HL-60/S4 treated with phorbol 12-myristate 13-acetate at 8.2 ng/mL for 4 days and 3 days (cell line): ENCODE results near the gene MST1R.

Experiments used
- in situ Hi-C: fragments of 300-500 bp; cut with MboI; formaldehyde crosslinking; loops from 2 replicates; pipeline ENCODE4 v1.15.0; 2022; ENCODE audit warnings: low sequenced_read_pairs

Gene MST1R

DNA sequence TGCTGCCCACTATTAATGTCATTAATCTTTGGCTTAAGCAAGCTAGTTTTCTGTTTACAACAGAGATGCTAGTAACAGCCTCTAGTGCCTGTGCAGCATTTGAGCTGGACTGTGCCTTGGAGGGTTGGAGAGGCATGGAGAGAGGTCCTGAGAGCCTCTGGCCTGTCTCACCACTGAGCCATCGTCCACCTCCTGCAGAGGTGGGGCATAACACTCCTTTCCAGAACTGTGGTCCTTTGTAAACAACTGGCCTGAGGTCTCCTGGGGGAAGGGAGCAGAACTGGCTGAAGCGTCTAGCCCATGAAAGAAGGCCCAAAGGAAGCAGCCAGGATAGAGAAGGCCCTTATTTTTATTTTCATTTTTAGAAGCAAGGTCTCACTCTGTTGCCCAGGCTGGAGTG is 24.0 kb downstream of the MST1R start:
- in situ Hi-C loops, result no loop called here

DNA sequence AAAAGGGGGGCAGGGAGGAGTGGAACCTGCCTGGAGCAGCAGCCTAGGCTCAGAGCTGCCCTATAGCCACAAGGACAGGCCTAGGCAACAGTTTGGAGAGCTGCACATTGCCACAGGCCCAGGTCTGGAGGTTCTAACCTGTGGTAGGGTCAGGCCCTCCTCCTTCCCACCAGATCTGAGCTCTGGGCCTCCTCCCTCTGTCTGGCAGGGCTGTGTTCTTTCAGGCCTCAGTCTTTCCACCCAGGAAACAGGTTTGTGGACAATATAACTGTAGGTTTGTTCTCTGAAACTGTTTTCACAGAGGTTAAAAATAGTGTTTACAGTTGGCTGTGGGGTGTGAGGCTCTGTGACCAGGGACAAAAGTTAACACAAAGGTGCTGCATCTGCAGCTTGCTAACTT is 25.0 kb downstream of the MST1R start:
- in situ Hi-C loops, result no loop called here

DNA sequence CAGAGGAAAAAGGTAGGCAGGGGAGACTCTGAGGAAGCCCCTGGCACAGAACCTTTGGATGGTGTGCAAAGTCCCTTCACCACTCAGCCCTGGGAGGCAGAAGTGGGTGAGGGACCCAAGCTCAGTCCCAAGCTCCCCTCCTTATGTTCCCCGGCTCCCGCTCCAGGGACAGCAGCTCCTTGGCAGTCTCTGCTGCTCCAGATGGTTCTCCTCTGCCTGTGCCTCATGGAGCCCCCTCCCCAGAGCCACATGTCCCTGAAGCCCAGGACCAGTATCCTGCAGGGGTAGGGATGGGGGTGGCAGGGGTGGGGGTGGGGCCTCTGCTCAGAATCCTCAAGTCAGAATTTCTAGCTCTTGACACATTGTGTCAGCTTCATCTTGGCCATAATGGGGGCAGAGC is 26.0 kb downstream of the MST1R start:
- in situ Hi-C loops, result no loop called here

DNA sequence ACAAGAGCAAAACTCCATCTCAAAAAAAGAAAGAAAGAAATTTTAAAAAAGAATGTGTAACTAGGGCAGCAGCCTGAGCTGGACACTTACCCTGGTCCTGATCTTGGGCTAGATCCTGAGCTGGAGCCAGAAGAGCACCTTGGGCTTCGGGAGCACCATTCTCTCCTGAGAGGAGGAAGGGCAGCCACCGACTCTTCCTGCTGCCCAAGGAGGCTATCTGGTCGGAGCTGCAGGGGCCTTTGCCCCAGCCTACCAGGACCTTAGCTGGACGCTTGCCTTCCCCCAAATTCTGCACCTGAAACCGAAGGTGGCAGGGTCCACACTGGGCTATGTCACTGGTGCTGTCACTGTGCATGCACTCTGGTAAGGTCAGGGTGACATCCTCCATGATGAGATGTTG is 27.1 kb downstream of the MST1R start:
- in situ Hi-C loops, result no loop called here

DNA sequence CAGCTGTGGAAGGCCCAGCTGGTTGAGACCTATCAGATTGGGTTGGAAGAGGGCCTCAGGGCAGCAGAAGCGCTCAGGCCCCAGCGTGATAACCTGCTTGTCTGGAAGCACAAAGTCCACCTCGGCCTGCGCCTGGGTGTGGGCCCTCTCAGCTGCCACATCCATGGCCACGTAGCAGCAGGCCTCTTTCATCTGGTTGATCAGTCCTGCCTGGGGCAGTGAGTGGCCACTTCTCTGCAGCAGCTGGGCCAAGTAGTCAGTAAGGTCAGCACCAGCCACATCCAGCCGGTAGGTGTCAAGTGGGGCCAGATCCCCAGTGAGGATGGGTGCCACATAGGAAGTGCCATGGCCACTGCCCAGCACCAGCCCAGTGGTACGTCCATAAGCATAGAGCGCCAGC is 30.1 kb downstream of the MST1R start:
- in situ Hi-C loops, result no loop called here

DNA sequence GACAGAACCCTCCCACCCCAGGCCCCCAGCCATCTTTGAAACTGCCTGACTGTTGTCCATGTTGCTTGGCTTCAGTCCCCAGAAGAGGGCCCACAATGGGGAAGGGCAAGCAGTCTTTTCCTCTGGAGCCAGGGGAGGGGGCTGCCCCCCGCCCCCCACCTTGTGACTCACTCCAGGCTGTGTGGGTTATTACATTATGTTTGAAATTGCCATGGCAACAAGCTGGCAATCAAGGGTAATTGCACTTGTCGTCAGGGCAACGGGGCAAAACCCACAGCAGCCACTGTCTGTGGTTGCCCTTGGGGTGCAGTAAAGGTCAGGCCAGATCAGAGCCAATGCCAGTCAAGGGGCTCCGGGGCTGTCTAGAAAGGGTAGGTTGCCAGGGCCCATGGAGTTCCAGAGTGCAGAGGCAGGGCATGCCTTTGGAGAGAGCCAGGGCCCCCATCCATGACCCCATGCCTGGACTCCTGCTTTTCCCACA is 30.8 kb downstream of the MST1R start:
- in situ Hi-C loops, result no loop called here

DNA sequence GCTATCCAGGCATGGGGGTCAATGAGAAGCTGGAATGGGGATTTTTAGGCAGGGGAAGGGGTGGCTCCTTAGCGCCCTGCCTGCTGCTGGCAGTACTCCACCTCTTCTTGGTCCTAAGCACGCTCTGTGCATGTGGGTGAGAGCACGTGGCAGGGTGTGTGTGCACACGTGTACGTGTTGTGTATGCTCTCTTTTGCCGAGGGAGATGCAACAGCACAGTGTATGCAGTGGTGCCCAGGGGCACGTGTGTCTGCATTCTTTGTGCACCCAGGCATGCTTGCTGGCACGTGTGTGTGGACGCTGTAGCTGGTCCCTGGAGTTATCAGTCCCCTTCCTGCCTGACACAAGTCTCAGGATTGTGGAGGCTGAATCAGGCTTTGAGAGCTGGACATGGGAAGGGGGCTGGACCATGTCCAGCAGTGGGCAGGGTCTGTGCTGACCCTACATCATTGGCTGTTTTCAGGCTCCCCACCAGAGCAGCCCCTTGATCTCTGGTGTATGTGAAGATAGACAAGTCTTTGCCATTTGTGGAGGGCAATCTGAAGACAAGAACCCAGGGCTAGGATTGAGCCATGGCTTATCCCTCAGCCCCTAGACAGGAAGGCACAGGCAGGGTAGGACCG is 32.0 kb downstream of the MST1R start:
- in situ Hi-C loops, result no loop called here

DNA sequence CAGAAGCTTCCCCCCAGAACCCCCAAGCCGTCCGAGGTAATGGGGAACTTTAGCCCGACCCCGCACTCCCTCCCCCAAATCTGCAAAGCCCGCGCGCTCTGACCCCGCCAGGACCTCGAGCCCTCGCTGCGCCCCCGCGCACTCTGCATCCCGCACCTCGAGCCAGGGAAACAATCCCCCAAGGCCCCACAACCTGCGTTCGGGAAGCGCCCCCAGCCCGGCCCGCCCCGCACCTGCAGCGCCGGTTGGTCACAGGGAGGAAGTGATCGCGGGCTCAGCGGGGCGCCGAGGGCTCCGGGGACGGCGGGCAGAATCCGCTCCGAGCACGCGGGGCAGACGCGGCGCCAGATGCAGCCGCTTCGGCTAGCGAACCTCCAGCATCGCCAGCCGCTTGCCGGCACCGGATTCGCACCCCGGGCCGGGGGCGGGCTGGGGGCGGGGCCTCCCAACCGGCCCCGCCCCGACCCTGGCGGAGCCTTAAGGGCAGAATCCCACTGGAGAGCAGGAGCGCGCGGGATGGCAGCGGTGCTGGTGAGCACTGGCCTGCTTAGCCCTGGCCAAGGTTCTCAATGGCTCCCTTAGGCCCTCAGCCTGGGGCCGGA is 34.0 kb downstream of the MST1R start, which contains the start of gene CAMKV:
Gene CAMKV, minus strand, starts transcription at position 382 of the 602 bp plus-strand sequence. CDS start 7,518 bp downstream, outside the sequence.
- in situ Hi-C loops, result no loop called here

DNA sequence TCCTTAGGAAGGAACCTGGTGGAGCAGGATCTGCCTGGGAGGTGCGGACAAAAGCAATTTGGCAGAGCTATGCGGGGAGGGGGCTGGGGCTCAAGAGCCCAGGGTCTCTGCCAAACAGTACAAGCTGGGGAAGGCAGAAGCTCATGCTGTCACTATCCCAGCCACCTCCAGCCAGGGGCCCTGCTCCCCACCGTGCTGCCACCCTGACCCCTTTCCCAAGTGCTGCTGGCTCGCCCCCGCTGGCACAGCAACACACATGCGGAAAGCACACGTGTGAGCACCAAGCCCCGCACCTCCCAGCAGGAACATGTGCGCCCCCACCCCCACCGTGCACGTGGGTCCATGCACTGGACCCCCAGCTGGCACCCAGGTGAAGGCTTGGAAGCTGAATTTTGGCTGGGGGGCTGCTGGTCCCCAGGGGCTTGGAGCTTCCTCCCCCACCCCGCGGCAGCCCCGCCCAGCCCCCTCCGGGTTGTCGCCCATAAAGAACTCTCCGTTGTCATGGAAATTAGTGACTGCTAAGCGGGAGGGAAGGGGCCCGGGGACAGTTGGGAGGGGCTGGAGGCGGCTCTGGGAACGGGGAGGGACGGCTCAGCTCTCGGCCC is 34.7 kb downstream of the MST1R start:
- in situ Hi-C loops, result no loop called here

DNA sequence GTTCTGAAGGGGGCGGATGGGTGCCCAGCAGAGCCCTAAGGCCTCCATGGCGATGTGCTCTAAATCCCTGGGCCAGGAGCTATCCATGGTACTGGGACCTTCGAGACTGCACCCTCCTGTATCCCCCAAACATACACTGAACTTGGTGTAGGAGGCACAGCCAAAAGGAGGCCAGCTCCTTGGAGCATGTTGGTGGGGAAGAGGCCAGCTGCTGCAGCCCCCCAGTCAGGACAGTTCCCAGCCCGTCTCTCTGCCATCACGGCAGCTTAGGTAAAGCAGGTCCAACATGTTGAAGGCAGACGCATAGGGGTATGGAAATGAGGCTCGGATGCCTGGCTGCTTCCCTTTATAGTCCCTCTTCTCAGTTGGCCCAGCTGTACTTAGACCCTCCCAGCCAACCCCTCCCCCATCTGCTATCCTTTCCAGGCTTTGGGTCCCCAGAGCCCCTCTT is 35.8 kb downstream of the MST1R start:
- in situ Hi-C loops, result no loop called here

DNA sequence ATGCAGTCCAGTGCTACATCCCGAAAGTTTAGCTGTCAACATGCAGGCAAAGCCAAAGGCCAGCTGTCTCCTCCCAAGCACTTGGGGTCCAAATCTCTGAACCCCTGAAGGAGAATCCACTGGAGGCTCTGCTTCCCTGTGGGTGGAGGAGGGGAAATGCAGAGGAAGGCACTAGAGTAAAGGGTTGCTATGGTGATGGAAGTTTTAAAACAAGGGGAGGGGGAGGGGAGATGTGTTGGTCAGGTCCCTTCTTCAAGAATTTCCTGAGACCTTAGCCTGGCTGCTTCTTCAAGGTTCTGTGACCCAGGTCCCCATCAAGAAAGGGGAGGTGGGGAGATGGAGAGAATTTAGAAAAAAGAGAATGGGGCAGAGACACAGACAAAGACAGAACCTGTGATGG is 36.3 kb downstream of the MST1R start:
- in situ Hi-C loops, result no loop called here

DNA sequence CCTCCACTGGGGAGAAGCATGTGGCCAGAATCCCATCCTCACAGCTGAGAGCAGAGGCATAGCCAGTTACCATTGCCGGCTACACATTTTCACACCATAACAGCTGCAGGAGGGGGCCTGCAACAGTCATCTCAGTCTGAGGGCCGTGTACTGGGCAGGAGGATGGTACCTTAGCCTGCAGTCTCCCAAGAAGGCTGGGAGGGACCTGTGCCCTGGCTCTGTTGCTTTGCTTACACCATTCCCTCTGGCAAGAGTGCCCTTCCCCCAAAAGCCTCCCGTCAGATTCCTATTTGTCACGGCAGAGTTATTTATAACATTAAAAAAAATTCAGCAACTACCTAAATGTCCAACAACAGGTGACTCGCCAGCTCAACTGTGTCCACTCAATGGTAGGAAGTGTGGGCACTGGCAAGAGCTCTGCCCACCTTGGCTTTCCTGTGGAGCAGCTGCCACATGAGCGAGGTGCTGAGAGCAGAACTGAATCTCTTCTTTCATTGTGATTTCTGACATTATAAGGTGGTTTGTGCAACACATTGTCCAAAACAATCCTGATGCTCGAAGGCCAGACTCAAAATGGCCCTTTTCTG is 38.4 kb downstream of the MST1R start:
- in situ Hi-C loops, result no loop called here

DNA sequence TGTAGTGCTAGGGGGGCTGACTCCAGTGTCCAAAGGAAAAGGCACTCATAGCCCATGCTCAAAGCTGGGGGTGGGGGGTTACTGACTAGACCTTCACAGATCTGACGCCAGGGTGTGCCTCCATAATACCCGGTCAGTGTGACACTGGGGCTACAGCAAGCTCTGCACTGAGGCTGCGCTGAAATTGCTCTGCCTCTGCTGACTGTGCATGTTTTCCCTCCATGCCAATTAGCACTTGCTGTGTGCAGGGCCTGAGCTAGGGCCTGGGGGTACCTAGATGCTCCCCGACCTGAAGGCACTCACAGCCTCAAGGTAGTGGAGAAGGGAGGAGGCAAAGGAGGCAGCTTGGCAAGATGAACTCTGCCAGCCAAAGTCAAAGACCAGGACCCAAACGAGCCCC is 39.2 kb downstream of the MST1R start:
- in situ Hi-C loops, result no loop called here

DNA sequence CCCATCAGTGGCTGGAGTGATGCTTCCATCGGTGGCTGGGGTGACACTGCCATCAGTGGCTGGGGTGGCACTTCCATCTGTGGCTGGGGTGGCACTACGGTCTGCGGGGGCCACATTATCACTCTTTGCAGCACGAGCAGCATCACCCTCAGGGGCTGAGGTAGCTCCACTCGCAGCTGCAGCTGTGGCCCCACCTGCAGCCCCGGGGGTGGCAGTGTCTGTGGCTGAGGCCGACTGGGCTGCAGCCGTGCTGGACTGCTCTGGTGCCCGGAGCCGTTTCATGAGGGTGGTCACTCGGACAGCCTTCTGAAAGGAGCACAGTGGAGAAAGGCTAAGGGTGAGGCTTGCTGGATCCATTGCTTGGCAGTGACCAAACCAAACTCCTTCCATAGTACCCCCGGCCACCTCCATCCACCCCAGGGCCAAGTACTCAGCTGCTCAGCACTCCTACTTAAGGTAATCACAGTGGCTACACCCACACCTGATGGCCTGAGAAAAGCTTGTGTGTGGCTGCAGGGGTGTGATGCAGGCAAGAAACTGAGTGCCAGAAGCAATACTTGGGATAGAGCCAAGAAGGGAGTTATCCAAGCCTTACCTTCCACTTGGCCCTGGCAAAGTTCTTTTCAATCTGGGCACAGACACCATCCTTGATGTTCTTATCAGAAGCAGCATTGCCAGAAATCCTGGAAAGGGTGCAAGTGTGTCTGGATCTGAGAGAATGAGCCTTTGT is 43.9 kb downstream of the MST1R start:
- in situ Hi-C loops, result no loop called here

DNA sequence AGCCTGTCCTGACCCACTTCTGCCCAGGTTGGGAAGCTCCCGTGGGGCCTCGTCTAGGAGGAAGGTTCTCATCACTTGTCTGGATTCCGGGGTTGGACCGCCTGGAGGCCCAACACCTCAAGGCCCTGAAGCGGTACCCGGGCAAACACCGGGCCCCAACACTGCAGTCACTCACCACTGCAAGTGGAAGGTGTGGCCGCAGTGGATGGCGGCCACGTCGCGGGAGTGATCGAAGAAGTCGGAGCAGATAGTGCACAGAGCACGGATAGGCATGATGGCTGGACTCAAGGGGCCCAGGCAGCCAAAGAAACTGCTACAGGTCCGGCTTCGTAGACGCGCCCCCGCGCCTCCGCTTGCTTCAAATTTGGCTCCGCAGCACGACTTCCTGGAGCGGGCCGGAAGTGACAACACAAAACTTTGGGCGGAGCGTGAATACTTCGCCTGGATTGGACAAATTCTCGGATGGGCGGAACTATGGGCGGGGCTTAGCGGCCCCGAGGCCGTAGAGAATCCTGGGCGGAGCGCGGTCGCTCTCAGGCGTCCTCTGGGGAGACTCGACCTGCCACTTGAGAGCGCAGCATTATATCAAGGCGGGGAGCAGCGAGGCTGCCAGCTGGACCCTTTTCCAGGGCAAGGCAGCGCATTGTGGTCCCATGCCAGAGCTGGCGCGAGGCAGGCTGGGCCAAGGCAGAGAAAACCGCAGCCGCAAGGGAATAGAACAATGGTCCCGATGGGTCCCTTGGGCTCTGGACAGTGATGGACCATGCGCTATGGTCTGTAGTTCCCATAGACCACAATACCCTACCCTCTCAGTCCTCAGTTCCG is 47.3 kb downstream of the MST1R start, which contains the start of gene TRAIP:
Gene TRAIP, minus strand, starts transcription at position 384 of the 825 bp plus-strand sequence. Its CDS starts 111 bp downstream, at position 273.
- in situ Hi-C loops, result no loop called here

DNA sequence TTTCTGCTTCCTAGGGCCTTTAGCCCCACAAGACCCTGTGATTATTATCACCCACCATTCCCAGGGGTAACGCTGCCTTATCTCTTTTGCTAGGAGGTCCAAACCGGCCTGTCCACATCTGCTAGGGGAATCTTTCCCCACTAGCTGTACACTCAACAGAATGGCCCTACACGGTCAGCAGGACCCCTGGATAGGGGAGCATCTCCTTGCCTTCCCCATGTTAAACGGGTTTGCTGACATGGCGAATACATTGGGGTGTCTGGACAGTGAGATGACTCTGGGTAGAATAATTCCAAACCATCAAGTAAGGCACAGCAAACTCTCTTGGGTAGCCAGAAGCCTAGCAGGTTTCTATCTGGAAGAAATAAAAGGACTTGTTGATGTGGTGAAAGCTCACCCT is 48.0 kb downstream of the MST1R start:
- in situ Hi-C loops, result no loop called here

DNA sequence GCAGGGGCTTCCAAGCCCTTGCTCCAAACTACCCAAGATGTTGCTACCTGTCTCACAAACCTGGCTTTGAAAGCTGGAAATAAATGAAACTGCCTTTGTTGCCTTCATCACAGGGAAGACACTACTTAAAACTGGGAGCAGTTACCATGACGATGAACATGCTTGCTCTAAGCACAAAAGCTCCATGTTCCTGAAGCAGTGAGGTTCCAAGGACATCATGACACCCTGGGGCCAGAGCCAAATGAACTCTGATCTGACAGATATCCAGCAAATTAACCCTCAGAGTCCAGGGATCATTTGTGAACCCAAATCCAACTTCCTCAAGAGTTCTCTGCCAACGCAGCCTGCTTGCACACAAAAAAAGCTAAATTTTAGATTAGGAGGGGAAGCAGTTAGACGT is 58.0 kb downstream of the MST1R start:
- in situ Hi-C loops, result no loop called here

DNA sequence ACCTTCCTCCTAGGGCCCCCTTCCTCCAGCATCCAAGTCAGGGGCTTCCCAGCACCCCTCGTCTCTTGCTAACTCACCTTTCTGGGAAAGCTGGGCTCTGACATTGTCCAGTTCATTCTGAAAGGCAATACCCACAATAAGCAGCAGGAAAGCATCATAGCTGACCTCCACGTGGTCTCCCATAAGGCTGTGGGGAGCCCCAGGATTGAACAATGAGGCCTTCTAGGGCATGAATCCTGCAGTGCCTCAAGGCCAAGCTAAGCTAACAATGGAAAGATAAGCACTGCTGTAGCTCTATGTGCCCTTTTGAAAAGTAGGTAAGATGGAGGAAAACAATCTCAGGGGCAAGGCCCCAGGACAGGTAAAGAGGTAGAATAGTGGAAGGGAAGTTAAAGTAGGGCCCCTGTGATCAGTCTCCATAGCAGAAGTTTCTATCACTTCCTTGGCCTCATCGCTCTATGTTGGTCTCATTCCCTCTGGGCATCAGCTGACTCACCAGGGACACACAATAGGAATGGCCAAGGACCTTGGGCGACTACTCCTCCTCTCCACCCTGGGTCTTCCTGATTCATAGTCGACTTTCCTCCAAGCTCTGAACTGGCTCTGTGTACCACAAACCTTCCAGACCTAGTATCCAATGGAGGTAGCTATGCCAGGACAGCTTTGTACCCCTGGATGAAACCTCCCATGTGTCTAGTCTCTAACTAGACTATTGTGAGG is 59.0 kb downstream of the MST1R start:
- in situ Hi-C loops, result no loop called here

DNA sequence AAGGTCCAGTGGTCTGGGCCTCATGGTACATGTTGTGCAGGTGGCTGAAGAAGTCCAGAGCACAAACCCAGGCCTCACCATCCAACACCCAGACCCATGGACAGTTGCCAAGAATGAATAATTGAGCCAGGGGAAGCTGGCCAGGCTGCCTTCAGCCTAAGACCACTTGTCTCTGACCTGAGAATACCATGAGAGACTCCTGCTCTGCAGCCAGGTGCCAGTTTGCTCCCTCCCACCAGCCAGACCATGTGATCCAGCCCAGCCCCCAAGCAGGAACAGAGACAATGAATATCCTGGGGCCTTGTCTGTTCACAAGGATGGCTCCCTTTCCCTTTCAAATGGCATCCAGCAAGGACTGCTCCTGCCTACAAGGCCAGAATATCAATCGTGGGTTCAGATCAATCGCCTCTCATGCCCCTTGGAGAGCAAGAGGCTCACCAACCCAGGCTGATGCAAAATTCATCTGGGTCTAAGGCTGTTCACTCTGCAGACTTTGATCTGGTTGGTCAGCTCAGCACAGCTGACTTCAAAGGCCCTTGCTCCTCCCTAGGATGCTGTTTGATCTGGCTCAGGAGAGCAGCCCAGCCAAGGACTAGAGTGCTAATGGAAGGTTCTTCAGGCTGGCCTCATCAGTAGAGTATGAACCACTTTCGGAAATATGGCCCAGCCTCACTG is 60.7 kb downstream of the MST1R start:
- in situ Hi-C loops, result no loop called here
